GM10266 (cell line): ENCODE results near the gene PHACTR2.

Experiments
- DNase-seq: peaks from one replicate; pipeline ENCODE4 v3.0.0; 2012; ENCODE audit errors: extremely low spot score
- CTCF ChIP-seq: IDR thresholded peaks from 2 replicates; pipeline ENCODE4 v1.5.1; 2012; ENCODE audit warnings: mild to moderate bottlenecking, low read depth; ENCODE audit not compliant: control insufficient read depth, insufficient read depth; ENCODE audit errors: missing control alignments

Gene PHACTR2

DNA sequence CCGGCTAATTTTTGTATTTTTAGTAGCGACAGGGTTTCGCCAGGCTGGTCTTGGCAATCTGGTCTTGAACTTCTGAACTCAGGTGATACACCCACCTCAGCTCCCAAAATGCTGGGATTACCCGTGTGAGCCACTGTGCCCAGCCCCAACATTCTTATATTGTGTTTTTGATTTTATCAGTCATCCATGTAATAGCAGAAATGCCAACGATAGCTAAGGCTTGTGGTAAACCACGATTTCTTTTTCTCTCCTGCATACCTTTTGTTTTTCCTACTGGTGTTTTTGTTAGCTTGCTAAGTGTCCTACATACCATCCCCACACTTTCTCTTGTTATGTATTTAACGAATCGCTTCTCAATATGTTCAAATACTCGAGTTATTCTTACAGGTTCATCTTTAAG, 12.1 kb downstream of the PHACTR2 start:
- no peak for TF ChIP-seq CTCF
- DNase-seq = no peak

DNA sequence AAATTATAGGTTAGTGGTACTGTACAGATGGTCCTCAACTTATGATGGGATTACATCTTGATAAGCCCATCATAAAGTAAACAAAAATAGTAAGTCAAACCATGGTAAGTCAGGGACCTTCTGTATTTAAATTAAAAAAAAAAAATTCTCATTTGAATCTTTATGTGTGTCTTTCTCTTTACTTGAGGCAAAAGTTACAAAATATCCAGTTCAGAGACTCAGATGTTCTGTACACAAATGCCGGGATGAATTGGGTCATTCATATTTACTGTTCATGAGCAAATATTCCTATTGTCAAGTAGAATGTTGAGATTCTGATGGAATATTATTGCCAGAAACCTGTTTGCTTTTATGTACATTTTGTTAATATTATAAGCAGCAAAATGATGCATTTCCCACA, 13.4 kb downstream of the PHACTR2 start:
- no peak for TF ChIP-seq CTCF
- no peak for DNase-seq

DNA sequence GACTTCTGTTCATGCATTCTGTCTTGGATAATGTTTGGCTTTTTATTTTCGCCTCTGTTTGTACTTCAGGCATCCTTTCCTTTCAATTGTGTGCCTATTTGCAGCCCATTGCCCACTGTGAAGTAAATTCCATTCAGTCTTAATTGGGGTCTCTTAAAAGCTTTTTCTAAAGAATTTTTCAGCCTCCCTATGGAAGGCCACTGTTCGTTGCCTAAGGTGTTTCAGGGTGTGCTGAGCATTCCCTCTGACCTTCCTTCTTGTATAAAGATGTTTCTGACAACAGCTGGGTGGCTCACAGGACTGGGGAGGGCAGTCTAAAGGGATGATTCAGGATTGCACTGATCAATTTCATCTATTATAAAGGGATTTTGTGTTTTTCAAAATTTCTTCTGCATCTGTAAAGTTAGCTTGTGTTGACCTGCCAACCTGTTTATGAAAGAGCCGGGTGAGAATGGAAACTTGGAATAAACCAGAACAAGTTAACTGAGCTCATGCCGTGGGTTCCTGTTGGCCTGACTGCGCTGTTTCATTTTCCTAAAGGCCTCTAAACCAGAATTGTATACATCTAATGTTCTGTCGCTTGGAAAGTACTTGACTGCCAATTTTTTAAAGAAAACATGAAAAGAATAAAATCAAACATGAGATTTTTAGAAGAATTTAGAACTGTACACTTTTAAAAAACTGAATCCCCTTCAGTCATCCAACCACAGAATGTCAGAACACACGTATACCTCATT, 14.3 kb downstream of the PHACTR2 start:
- no peak for DNase-seq

GRCh38 chr6:143692696-143693095, 14.9 kb downstream of the PHACTR2 start:
- no peak for TF ChIP-seq CTCF
- no peak for DNase-seq

More for the DNA sequence above, 14.3 kb downstream of the PHACTR2 start:
- no peak for TF ChIP-seq CTCF

DNA sequence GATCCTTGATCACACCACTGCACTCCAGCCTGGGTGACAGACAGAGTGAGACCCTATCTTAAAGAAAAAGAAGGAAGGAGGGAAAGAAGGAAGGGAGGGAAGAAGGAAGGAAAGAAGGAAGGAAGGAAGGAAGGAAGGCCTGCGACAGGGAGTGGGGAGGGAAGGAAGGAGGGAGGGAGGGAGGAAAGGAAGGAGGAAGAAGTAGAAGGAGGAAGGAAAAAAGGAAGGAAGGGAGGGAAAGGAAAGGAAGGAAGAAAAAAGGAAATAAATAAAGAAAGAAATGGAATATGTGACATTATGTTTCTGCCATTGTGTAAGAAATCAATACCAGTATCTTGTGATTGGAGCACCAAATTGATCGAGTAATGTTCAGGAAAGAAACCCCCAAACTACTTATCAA, 16.2 kb downstream of the PHACTR2 start:
- no peak for DNase-seq
- TF ChIP-seq CTCF = no peak

DNA sequence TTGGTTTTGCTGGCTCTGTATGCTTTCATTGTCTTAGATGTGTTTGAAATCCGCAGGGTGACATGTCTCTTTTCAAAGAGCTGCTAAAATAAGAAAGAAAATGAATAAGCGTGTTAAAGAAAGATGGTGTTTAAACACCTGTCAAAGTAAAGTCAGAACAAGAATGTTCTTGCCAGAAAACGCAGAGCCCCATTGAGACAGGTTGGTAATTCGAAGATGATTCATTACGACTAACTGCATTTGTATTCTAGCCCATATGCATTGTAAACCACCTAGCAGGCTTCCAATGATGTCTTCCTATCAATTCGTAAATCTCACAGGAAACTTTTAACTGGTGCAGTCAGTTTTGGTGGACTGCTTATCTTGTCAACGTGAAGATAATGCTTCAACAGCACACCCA, 16.8 kb downstream of the PHACTR2 start:
- no peak for DNase-seq
- no peak for TF ChIP-seq CTCF

DNA sequence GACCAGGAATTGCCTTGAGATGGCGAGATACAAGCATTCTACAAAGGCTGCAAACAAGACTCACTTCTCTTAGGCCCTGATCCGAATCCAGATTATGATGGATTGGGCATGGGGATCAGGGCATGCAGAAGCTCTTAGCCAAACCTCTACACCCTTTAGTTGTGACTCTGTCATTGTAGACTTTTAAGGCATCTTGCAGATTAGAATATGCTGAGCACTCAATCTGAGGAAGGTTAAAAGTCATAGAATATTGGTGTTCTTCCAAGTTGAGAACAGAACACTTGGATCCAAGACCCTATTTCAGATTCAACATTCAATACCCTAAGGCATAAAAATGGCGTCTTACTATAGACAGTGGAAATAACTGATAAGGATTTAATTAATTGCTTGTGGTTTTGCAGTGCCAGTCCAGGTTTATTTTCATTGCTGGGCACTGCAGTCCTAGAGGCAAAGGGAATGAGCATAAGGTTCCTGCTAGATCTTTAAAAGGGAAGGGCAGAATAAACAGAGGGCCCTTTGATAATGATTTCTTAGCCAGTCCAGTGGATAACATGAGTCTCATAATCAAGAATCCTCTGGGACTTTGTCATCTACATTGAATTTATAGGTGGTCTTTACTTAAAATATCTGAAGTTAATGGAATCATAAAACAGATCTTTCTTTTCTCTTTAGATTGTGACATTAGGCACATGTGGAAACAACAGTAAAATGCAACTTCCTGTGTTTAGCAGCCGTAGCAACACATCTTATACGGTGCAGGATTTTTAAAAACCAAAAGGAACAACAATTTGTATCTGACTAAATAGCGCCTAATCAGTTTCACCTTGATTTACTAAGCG, 17.6 kb downstream of the PHACTR2 start:
- DNase-seq = no peak
- TF ChIP-seq CTCF = no peak
